NCI-H1417 treated with DMSO at 0.1 percent for 48 hours (cell line): ENCODE measurements around the gene ARFGEF3.

ENCODE experiments used
- DNase-seq: peaks from one replicate; lab custom pipeline; 2025; lab: John Stamatoyannopoulos, UW

ARFGEF3 gene

DNA sequence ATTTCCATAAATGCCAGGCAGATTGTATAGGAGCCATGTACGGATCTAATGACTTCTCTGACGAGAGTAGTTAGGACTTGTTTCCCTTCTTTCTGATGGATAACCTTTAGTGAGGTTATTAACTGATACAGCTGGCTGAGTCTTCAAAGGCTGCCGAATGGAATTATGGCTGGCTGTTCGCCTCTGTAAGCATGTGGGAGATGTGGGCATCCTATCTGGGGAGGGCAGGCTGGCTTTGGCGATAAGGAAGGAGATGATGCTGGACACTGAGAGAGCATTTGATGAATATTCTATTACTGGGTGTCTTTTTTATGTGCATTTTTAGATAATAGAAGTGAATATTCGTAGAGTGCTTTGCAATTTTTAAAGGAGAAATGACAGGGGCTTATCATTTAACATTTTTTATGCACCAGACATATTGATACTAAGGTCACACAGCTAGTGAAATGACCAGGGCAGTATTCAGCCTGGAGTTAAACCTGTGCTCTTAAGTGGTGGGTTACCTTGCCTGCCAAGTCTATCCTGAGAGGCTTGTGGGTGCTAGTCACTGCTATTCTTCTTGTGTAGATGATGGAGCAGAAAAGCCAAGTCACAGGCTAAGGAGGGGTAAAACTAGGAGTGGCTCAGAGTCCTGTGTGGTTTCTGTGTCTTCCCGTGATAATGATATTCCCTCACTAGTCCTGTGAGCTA, 53.5 kb downstream of the ARFGEF3 start:
- no peak for DNase-seq

DNA sequence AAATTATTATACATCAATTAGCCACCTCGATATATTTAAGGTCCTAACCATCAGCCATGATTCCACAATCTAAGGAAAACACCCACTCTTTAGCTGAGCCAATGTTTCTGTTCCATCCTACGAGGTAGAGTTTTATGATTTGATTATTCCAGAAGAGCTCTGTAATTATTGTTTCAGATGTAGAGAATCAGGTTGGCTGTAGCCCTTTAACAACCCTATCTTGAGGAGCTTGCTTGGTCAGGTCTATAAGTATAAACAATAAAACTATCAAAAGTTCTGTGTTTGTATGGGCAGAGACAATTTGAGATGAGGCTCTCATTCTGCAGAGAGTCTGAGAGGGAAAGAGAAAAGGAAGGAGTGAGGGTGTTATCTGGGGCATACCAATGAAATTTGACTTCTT, 56.7 kb downstream of the ARFGEF3 start, which contains the start of gene PBOV1:
Gene PBOV1 (minus strand): TSS at position 43 of the 400 bp plus-strand sequence. CDS start 96 bp downstream, outside the sequence.
- no peak for DNase-seq

DNA sequence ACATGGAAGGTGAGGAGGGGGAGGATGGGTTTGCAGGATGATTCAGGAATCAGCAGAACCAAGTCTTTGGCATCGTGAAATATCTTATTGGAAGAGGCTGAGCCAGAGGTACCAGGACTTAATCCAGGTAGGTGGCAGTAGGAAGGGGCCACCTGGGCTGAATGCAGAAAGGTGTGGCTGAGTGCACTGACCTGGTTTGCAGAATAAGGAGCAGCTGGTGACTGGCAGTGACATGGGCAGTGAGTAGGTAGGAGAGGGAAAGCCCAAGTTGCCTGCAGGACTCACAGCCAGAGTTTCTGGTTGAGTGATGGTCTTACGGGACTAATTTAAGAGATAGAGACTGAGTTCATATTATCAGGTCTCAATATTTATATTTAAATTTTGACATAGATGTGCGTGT, 57.7 kb downstream of the ARFGEF3 start:
- DNase-seq, result no peak

DNA sequence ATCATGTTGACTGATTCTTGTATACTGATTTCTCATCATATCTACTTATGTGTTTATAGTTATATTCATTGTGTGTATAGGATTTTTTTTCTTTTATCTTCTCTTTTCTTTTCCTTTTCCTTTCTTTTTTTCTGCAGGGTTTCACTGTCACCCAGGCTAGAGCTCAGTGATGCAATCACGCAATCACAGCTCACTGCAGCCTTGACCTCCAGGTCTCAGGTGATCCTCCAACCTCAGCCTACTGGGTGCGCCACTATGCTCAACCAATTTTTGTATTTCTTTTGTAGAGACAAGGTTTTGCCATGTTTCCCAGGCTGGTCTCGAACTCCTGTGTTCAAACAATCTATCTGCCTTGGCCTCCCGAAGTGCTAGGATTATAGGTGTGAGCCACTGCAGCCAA, 58.2 kb downstream of the ARFGEF3 start:
- no peak for DNase-seq

DNA sequence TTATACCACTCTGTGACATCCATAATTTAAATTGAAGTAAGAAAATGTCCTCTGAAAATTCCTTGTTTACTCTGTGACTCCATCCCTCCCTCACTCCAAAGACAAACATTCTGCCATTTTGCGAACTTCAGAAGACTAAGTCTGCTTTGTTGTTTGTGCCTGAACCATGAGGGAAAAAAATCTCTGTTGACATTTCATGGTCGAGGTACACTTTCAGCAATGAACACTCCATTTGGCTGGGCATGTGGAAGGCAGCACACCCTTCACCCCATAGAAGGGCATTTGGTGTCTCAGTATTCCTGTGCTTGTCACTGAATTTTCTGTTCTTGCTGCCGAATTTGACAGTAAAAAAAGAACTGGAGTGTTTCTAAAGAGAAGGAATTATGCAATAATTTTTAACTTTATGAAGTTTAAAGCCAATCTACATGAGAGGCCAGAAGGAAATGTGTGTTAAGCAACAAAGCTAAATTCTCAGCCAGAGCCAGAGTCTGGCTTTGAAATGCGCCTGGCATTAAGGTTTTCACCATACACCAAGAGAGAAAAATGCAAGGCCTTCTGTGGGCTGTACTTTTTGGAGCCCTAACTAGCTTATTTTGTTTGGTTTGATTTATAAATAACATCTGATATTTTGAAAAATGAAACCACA, 61.3 kb downstream of the ARFGEF3 start:
- DNase-seq, result no peak

DNA sequence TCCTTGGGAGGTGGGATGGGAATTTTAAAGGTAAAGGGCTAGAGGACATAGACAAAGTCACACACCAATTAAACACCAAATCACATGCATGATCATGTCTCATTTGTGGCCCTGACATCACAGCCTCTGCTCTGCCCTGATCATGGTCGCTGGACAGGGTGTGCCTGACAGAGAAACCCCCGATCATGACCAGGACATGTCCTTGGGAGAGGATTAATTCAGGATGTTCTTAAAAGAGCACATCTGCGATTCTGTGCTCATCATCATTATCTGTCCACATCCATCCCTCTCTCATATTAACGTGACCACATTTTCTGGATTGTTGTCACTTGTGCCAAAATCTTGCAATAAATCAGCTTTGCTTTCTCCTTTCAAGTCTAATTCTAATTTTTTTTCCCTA, 64.2 kb downstream of the ARFGEF3 start:
- no peak for DNase-seq

DNA sequence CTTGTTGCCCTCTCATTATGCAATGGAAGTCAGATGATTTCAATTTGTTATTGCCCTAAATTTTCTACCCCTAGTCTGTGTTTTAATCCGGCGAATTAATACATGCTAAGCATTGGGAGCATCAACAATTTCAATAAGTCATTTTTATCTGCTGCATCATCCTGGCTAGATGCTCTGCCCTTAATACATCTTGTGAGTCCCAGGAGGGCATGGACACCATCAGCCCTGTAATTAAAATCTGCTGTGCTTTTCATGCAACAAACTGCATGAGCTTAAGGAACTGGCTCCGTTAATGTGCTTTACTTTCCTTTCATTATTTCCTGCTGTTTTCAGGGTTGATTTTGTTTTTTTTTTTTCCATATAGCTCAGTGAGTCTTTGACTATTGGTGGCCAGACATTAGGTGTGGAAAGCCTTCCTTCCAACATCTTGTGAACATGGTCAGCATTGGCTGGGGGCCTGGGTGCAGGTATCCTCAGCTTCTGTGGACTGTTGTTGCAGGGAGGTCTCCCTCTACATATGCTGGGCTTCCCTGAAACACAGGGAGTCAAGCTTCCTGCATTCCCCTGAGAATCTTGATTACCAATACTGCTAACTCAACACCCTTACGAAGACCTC, 65.1 kb downstream of the ARFGEF3 start:
- no peak for DNase-seq

DNA sequence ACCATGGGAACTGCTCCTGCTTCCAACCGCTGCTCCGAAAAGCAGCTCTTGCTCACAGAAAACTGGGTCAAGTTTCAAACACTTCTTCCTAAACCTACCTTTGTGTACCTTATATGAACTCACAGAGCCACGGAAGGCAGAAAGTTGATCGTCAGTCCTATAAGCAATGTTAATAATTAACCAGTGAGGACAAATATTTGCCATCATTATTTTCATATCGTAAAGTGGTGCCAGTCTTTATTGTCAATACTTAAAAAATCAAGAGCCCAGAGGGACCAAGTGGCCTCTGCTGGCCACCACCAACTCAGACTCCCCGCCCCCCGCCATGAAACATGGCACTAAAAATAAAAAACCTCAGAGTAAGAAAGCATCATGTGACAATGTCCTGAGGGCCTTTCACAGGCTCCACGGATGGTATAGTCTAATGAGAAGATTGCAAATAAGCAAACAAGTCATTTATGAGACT, 65.6 kb downstream of the ARFGEF3 start:
- DNase-seq, result peak; percentile 75

DNA sequence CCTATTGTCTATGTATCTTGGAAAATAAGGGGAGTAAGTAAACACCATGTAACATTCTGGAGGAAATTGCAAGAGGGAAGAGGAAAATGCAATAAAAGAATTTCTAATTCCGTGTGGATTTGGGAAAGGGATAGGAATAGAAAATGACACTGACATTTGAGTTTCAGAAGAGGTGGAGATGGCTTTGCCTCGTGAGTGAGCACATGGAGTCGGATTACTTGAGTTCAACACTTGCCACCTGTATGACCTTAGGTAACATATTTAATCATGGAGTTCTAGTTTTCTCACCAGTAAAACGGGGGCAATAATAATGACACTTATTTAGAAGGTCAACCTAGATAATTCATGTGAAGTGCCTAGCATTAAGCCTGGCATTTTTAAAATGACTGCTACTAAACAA, 67.3 kb downstream of the ARFGEF3 start:
- no peak for DNase-seq

DNA sequence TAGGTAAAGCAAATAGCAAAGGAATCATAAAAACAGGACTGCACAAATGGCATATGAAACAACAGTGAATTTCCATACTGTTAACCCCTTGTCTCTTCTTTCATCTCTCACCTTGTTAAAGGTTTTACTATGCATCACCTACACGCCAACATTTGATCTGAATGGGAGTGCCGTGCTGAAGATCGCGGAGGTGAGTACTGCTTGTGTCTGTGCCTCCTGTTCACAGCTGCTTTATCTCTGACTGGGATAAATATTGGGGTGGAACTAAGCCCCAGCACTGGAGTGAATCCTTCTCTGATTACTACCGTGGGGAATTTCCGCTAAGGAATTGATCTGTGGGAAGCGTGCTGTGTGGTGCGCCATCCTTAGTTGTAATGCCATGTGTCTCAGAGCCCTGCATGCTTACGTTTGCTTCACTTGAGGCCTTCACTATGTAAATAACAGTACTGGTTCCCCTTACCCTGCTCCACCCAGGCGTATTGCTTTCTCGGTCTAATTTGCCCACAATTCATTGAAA, 68.0 kb downstream of the ARFGEF3 start:
- no peak for DNase-seq

DNA sequence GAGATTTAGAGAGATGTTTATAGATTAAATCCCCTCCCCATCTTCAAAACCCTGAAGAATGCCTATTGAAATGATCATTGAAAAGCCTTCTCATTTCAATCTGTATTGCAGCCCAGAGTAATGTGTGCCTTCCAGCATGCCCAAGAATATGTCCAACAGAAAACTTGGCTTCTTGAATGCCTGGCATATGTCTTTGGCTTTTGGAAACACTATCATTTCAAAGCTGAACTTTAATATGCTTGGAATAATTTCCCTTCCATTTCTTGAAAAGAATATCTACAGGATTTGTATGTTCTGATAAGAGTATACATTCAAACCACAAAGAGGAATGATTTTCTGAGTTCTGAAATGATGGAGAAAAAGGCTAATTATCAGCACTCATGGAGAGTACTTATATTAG, 68.5 kb downstream of the ARFGEF3 start:
- no peak for DNase-seq

DNA sequence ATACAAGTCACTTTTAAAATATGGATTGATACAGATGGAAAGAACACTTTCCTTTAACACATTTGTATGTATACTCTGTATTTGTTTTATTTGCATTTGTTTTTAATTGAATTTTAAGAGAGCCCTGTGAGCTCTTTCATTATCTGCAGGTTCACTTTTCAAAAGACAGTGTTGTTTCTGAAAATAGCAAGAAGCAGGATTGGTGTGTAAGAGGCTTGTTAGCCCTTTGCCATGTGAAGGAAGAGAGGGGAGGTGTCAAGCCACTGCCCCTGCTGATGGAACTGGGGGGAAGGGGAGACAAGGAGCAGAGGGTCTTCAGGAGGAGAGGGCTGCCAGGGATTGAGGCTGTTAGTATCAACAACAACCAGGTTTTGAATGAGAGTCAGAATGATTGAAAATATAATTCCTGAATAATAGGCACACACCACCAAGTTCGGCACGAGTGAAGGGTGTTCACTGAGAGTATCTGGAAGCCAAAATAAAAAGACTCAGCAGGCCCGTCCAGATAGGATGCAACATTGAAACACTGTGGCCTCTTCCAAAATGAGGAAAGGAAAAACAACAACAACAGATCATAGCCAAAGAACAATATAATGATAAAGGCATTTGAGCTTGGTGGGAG, 69.1 kb downstream of the ARFGEF3 start:
- no peak for DNase-seq

DNA sequence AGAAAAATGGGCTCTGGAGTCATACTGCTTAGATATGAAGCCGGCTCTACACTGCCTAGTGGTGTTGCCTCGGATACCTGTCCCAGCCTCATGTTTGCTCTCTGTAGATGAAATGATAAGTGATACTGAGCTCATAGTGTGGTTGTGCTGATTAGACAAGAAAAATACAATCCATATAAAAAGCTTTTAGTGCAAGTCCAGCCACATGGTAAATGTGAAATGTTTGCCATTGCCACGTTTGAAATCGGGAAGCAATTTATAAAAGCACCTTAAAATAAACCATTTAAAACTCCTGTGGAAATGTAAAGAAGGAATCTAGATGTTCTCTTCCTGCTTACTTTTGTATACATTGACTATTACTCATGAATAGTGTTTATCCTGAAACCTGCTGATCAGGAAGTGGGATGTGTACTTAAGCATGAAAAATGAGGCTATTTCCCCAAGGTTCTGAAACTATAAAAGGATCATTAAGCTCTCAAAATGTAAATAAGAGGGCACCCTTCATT, 69.7 kb downstream of the ARFGEF3 start:
- peak; percentile 97 for DNase-seq

DNA sequence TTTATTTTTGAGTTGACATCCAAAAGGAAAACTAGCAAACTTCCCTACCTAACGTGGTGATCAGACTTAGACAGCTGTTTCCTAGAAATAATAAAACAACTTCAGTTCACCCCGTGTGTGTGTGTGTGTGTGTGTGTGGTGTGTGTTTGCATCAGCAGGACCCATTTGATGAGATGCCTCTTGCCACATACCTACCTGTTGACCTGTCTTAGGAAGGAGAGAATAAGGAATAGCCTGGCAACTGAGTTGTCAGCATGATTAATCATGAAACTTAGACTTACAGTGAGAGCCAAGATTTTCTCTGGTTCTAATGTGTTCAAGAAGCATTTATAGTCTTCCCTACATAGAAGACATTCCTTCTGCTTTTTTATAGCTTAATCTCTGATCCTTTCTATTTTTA, 72.6 kb downstream of the ARFGEF3 start:
- no peak for DNase-seq

DNA sequence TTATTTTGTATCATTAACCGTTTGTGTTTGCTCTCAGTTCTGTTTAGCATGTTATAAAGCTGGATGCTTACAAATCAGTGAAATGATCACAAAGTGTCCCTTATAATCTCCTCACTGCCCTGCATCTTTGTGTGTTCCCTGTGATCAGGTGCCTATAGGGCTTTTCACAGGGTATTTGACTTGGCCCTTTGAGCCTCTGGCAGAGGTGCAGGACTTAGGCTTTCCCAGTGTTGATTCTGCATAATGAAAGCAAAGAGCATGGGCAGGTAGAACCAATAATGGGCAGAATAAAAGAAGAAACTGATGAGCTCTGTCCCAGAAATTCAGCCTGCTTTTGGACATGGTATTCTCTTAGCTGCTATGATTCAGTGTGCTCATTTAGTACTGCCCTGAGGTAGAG, 73.5 kb downstream of the ARFGEF3 start:
- no peak for DNase-seq

DNA sequence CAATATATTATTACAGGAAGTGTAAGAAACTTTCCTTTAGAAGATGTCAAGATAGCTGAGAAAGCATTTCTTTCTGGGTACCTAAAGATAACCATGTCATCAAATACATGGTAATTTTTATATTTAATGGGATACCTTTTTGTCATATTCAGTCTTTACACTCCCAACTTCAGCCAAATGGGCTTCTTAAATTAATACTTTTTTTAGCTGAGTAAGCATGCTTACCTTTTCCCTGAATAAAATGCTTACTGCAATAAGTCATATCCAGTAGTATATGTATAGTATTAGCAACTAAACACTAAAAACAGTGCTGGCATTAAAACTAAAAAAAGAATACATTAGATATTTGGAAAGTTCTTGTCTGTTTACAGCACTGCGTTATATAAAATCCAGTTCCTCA, 74.0 kb downstream of the ARFGEF3 start:
- DNase-seq, result no peak

DNA sequence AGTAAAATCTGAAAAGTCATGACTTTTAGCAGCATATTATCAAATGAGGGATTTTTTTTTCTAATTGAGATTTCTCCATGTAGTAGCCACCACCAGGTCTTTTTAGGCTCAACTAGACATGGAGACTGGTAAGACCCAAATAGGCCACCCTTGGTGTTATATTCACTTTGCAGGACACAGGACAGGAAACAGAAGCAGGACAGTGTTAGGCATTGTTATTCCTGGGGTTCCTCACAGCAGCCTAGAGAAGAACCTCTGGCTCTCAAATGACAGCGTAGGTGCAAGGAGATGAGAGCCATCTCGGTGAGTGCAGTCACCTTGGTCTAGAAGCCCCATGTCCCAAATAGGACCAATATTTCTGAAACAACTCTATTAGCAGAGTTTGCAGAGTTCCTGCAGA, 75.7 kb downstream of the ARFGEF3 start:
- DNase-seq, result no peak

DNA sequence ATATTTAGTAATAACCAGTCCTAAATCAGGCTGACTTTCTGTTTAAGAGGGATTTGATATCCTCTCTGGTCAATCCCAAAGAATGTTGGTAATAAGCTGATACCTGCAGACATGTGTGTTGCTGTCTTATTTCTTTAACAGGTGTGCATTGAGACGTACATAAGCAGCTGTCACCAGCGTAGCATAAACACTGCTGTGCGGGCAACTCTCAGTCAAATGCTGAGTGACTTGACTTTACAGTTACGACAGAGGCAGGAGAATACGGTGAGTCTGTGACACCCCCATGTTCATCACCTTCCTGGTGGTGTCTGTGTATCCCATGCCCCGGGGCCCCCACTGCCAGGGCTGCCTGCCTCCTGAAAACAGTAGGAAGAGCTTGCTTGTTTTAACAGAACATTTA, 76.6 kb downstream of the ARFGEF3 start:
- DNase-seq, result no peak

DNA sequence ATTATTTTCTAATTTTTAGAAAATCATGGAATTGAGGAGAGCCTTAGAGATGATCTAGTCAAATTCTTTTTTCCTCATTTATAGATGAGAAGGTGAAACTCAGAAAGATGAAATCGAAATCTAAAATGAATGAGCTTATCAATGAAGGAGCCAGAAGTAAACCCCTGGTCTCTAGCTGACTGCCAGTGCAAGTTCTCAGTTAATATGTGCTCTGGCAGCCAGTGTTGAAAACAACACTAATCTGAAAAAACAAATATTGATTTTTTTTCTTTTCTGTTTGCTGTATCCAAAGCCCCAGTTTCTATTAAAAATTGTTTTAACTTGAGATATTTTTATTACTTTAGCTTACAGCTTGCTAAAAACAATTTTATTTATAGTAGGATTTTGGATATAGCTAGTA, 78.0 kb downstream of the ARFGEF3 start:
- DNase-seq, result no peak

DNA sequence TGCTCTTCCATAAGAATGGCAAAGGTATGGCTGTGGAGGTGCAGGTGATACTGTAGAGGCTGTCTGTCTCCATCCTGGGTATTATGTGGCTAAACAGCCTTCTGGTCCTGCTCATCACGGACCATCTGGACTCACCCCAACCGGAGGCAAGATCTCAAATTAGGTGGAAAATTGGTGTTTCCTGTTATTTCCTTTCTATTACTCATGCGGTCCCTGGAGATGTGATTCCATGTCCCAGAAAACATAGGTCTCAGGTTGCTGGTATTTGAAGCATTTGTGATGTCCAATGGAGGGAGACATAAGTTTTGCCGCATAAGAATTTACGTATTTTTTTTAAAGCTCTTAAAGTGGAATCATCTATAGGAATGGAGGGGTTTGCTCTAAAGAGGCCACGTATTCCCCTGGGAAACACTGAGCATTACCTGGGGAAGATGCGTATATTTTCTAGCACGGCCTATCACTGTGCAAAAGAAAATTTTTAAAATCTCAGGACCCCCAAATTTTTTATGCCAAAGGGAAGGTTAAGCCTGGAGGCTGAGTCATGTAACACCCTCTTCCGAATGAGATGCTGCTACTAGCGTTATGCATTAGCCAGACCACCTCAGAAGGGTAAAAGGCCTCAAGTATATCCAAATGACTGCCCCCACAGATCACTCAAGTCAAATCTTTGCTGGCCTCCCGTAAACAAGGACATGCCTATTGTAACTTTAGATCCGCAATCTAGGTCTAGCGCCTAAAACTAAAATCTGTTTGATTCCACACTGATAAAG, 78.9 kb downstream of the ARFGEF3 start:
- no peak for DNase-seq

DNA sequence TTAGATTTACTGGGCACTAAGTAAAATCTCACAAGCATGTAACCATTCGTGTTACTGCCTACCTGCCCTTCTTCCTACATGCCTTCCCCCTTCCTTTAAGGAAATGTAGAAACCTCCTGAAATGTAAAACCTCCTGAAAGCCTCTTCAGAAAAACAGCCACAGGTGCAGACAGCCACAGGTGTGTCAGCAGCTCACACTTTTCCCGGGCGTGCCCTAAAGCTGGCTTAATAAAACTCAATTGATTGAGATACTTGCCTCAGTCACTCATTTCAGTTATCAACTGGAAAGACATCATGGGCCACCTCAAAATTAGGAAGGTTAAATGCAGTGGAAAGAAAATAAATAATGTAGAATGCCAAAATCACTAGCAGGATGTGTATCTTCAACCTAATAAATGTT, 79.6 kb downstream of the ARFGEF3 start:
- DNase-seq, result no peak

DNA sequence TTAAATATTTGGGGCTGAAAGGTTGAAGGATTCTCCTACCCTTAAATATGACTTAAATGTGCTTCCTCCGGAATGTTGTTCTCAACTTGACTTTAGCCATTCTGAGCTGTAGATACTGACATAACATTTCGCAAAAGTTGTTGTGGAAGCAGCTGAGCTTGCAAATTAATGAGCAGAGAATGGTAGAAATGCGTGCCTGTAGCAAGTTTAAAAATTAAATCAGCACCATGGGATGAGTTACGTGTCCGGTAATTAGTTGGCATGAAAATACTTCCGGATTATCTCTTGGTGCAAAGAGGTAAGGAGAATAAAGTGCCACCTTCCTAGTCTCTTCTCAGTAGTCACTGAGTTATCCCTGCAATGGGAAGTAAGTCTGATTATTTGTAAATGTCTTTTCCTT, 80.2 kb downstream of the ARFGEF3 start:
- DNase-seq, result no peak
